GM12878 (cell line): ENCODE results near the gene KRT14.

Experiments used
- BACH1 ChIP-seq: fragments of 450-650 bp; IDR thresholded peaks from 2 replicates; pipeline ENCODE4 v1.6.1; 2017; ENCODE audit warnings: mild to moderate bottlenecking, borderline replicate concordance
- BRCA1 ChIP-seq: IDR thresholded peaks from 2 replicates; pipeline ENCODE4 v1.6.1; 2011; ENCODE audit warnings: low read depth, low read length, improper control_type of control experiment
- CREM ChIP-seq: IDR thresholded peaks from 2 replicates; pipeline ENCODE4 v1.6.1; 2014; ENCODE audit warnings: antibody characterized with exemption, low read depth
- CTCF ChIP-seq, 3 experiments: IDR thresholded peaks in 2 of 3; conservative IDR thresholded peaks in 1 of 3; 2 replicates each; pipeline ENCODE4 v1.5.1; 2011; ENCODE audit warnings: low read depth in 3 of 3, low read length in 3 of 3, mild to moderate bottlenecking in 3 of 3, control low read depth in 2 of 3, moderate library complexity in 2 of 3, inconsistent platforms in 1 of 3, mixed read lengths in 1 of 3; ENCODE audit not compliant: control insufficient read depth in 2 of 3, insufficient read depth in 1 of 3; ENCODE audit errors: extremely low read depth in 1 of 3
- EZH2 ChIP-seq: IDR thresholded peaks from 2 replicates; pipeline ENCODE4 v1.6.1; 2012; ENCODE audit warnings: low read depth, mild to moderate bottlenecking, control low read depth, inconsistent platforms, low read length, borderline replicate concordance; ENCODE audit not compliant: control insufficient read depth
- NFYB ChIP-seq: IDR thresholded peaks from 2 replicates; pipeline ENCODE4 v1.6.1; 2011; ENCODE audit warnings: low read depth, mild to moderate bottlenecking, low read length, improper control_type of control experiment, moderate library complexity; ENCODE audit not compliant: insufficient read depth
- POLR2A ChIP-seq: IDR thresholded peaks from 2 replicates; pipeline ENCODE4 v1.6.1; 2011; ENCODE audit warnings: low read depth, mild to moderate bottlenecking, low read length
- POLR2AphosphoS5 ChIP-seq: IDR thresholded peaks from 2 replicates; pipeline ENCODE4 v1.6.1; 2011; ENCODE audit warnings: mild to moderate bottlenecking, low read length, inconsistent platforms
- TARDBP ChIP-seq: IDR thresholded peaks from 2 replicates; pipeline ENCODE4 v1.6.1; 2016; ENCODE audit warnings: borderline replicate concordance
- ZNF384 ChIP-seq: IDR thresholded peaks from 2 replicates; pipeline ENCODE4 v1.6.1; 2012; ENCODE audit warnings: low read depth, mild to moderate bottlenecking, low read length, improper control_type of control experiment, borderline replicate concordance
- ZNF592 ChIP-seq: fragments of 450-650 bp; IDR thresholded peaks from 2 replicates; pipeline ENCODE4 v1.6.1; 2017; ENCODE audit warnings: mild to moderate bottlenecking, moderate library complexity
- ZNF687 ChIP-seq: fragments of 450-650 bp; IDR thresholded peaks from 2 replicates; pipeline ENCODE4 v1.6.1; 2017; ENCODE audit warnings: mild to moderate bottlenecking, moderate library complexity

- TF ChIP-seq EZH2, result no peak
- no peak for TF ChIP-seq BRCA1
- TF ChIP-seq ZNF687, result no peak
- TF ChIP-seq TARDBP, result no peak
- TF ChIP-seq CREM, result no peak
- no peak for TF ChIP-seq NFYB
- no peak for TF ChIP-seq POLR2AphosphoS5
- no peak for TF ChIP-seq POLR2A
- TF ChIP-seq BACH1, result no peak
- TF ChIP-seq CTCF (IDR thresholded peaks at IDR 0.05 in 2 of 3, conservative IDR thresholded peaks at IDR 0.05 in 1 of 3; ENCODE audit: control insufficient read depth in 2 of 3, extremely low read depth in 1 of 3, insufficient read depth in 1 of 3, low read depth in 3 of 3, low read length in 3 of 3), result no peak
- TF ChIP-seq ZNF592, result no peak
- TF ChIP-seq ZNF384, result no peak
Measured at GRCh38 chr17:41561554-41561953, 25.1 kb downstream of the KRT14 start.
